Lower leg skin (tissue), 4 donors: ENCODE data around the gene GPC6. TPM values are rescaled to one million over a fixed set of nuclear protein-coding genes. Genes with fewer than 3 reads are reported as not detected.

ENCODE experiments used
- DNase-seq, 2 donors: peaks; one replicate each; pipeline ENCODE4 v3.0.0-alpha.2; 2019; ENCODE audit warnings: low spot score in 2 of 2
- H3K4me3 ChIP-seq: fragments of 200-600 bp; sonication (generic); 2 replicates; pipeline ENCODE4 v1.5.1; 2017; ENCODE audit warnings: mild to moderate bottlenecking, low read depth; ENCODE audit not compliant: poor library complexity, severe bottlenecking
- POLR2A ChIP-seq, 2 donors: fragments of 450-650 bp; IDR thresholded peaks; one replicate each; pipeline ENCODE4 v1.6.1; 2016 to 2017; ENCODE audit warnings: antibody characterized with exemption in 2 of 2, mild to moderate bottlenecking in 1 of 2, moderate library complexity in 1 of 2
- WGBS, 2 donors: methylation state at CpG; one replicate each; pipeline ENCODE4 v1.1.5; 2018; 5-methylcytosine and 5-hydroxymethylcytosine counted together
- intact Hi-C: fragments of 100-400 bp; cut with DNase I; formaldehyde crosslinking; loops from one replicate; pipeline ENCODE4 v1.15.0; 2023; ENCODE audit warnings: low total_unique reads
- total RNA-seq, 4 donors: library from RNA; depleted of rRNA; stranded (reverse); fragments of >200 nt; gene quantifications; one replicate each; pipeline ENCODE4 v1.1.0, GENCODE V29; 2016
- TF ChIP-seq, protein P1 (sequence below), 3 donors: fragments of 450-650 bp; IDR thresholded peaks; one replicate each; pipeline ENCODE4 v1.5.1; 2016; ENCODE audit warnings: antibody characterized with exemption in 3 of 3, mild to moderate bottlenecking in 3 of 3, moderate library complexity in 2 of 3

Gene GPC6
- total RNA-seq, 4 donors from 2014 or later, result 1.4 to 5.2 (median 2.5) TPM

DNA sequence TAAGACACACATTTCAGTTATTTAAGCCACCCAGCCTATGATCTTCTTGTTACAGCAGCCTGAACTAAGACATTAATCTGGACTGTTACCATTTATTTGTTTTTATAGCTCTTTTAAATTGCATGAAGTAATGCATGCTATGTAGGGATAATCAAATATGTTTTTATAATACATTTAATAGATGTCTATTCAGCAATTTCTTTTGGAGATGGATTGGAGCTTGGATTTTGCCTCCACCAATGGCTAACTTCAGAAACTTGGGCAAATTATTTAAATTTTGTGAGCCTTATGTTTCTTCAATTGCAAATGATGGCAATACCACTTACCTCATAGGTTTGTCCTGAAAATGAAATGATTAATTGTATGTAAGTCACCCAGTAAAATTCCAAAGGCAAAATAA, 288.7 kb downstream of the GPC6 start:
- no peak overlapping the region for H3K4me3 ChIP-seq
- intact Hi-C loops, result no loop called here
- TF ChIP-seq POLR2A (IDR thresholded peaks at IDR 0.05), result no peak
- TF ChIP-seq, protein P1, sequence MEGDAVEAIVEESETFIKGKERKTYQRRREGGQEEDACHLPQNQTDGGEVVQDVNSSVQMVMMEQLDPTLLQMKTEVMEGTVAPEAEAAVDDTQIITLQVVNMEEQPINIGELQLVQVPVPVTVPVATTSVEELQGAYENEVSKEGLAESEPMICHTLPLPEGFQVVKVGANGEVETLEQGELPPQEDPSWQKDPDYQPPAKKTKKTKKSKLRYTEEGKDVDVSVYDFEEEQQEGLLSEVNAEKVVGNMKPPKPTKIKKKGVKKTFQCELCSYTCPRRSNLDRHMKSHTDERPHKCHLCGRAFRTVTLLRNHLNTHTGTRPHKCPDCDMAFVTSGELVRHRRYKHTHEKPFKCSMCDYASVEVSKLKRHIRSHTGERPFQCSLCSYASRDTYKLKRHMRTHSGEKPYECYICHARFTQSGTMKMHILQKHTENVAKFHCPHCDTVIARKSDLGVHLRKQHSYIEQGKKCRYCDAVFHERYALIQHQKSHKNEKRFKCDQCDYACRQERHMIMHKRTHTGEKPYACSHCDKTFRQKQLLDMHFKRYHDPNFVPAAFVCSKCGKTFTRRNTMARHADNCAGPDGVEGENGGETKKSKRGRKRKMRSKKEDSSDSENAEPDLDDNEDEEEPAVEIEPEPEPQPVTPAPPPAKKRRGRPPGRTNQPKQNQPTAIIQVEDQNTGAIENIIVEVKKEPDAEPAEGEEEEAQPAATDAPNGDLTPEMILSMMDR (IDR thresholded peaks at IDR 0.05), result no peak
- DNase-seq, result no peak

DNA sequence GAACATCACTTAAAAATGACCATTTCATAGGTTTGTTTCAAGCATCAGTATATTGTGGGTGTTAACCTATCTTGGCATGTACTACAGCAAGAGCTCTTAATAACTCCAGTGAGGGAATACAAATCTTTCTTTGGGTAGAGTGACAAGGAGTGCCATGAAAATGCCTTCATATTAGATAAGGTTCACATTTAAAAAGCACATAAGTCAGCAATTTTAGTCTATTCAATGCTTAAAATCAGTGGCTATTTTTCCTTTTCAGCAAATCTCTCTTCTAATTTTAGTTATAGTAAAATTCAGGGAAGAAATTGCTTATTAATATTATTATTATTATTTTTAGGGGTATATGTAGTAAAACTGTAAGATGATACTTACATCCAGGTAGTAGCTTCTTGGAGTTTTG, 291.1 kb downstream of the GPC6 start:
- TF ChIP-seq, protein P1 (IDR thresholded peaks at IDR 0.05), result no peak
- no peak for TF ChIP-seq POLR2A (IDR thresholded peaks at IDR 0.05)
- H3K4me3 ChIP-seq, result no peak overlapping the region
- no peak for DNase-seq
- intact Hi-C loops, result no loop called here

DNA sequence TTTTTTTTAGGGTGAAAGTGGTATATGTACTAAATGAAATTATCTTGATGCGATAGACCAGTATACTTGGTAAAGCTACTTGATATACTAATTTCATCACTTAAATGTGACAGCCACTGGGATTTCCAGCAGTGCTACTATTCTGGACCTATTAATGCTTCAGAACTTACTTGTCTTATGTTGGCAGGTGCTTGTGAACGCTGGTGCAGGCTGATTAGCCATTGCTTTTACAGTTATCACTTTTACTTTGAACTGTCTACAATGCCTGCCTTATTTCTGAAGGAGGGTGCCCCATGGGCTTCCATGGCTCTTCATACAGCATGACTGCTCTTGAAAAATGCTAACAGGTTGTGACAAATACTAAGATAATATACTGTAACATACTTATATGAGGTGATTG, 294.7 kb downstream of the GPC6 start:
- no peak for DNase-seq
- H3K4me3 ChIP-seq, result no peak overlapping the region
- TF ChIP-seq, protein P1 (IDR thresholded peaks at IDR 0.05), result no peak
- no peak for TF ChIP-seq POLR2A (IDR thresholded peaks at IDR 0.05)
- WGBS, 2 donors, result 76 to 78% methylated on average over 2 of the region's 2 CpGs
- intact Hi-C loops, result no loop called here

DNA sequence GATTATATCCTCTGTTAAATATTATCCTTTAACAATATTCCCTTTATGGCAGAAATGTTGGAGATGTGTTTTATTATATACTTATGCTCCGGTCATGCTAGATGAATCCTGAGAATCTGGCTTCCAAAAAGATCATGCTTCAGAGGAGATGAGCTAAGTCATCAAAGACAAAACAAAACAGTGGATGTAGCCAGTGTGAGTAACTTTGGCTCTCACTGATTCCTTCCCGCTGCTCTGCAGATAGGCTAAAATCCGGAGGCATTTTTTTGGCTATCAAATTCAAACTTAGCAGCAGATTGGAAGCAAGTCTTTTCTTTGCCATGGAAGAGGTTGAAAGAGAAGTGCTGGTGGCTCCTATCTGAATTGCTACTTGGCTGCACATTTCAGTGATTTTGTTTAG, 295.9 kb downstream of the GPC6 start:
- no peak for TF ChIP-seq POLR2A (IDR thresholded peaks at IDR 0.05)
- TF ChIP-seq, protein P1 (IDR thresholded peaks at IDR 0.05), result no peak
- no peak overlapping the region for H3K4me3 ChIP-seq
- WGBS, 2 donors, result 69% methylated on average over 3 of the region's 3 CpGs
- no peak for DNase-seq
- intact Hi-C loops, result no loop called here

DNA sequence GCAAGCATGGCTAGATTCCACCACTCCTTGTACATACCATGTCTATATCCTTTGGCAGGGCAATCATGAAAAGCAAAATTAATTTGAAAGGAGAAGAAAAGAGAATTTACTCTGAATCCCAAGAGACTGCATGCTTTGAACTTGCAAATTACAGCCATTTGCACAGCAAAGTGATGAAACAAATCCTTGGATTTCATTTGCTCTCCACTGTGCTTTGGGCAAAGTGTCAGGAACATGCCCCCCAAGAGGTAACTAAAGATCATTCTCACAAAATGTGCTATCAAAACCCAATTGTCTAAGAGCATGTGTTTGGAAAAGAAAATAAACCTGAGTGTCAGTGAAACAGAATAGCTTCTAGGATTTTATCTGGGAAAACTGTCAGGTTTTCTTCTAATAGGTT, 298.5 kb downstream of the GPC6 start:
- no peak overlapping the region for H3K4me3 ChIP-seq
- TF ChIP-seq, protein P1 (IDR thresholded peaks at IDR 0.05), result no peak
- no peak for TF ChIP-seq POLR2A (IDR thresholded peaks at IDR 0.05)
- intact Hi-C loops, result no loop called here
- no peak for DNase-seq

DNA sequence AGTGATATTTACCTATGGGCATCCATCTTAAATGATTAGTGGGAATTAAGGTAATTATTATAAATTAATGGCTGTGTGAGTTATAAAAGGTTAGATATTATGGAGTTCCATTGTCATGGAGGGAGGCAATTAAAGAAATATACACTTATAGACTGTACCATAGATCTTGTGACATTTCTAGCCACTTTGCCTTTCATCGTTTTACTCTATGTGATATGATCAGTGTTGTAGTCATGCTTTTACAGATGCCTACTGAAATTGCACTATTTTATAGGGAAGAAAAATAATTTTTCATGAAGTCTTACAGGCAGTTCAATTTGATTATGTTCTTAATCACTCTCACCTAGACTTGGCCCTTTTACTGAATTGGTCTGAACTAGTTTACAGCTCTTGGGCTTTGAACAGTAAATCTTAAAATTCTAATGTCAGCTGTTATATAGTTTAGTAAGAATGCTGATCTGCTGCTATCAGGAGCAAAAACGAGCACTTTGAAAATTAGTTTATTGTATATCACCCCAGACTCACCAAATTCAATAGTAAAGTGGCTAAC, 301.2 kb downstream of the GPC6 start:
- 45 to 60% methylated on average over 2 of the region's 2 CpGs for WGBS, 2 donors
- TF ChIP-seq, protein P1 (IDR thresholded peaks at IDR 0.05), result no peak
- no peak for TF ChIP-seq POLR2A (IDR thresholded peaks at IDR 0.05)
- no peak for DNase-seq
- intact Hi-C loops, result no loop called here
- no peak overlapping the region for H3K4me3 ChIP-seq
